Hippocampal formation (tissue), 2 donors: ENCODE data around the gene CRMP1.

Experiments used
- DNase-seq, 2 donors: peaks; one replicate each; lab custom pipeline; 2025; lab: John Stamatoyannopoulos, UW

Gene CRMP1

GRCh38 chr4:5888222-5889001 is 4.5 kb downstream of the CRMP1 start:
- no peak for DNase-seq

GRCh38 chr4:5887361-5888221 is 5.3 kb downstream of the CRMP1 start:
- DNase-seq = no peak

GRCh38 chr4:5887011-5887360 is 5.9 kb downstream of the CRMP1 start:
- no peak for DNase-seq

GRCh38 chr4:5885733-5886132 is 7.2 kb downstream of the CRMP1 start:
- DNase-seq = no peak

GRCh38 chr4:5884796-5885195 is 8.1 kb downstream of the CRMP1 start:
- DNase-seq = no peak

GRCh38 chr4:5883916-5884315 is 9.0 kb downstream of the CRMP1 start:
- no peak for DNase-seq

- no peak for DNase-seq
Measured at GRCh38 chr4:5882947-5883346, 9.9 kb downstream of the CRMP1 start.

- no peak for DNase-seq
Measured at GRCh38 chr4:5881340-5881739, 11.5 kb downstream of the CRMP1 start.

- no peak for DNase-seq
Measured at GRCh38 chr4:5878359-5878758, 14.5 kb downstream of the CRMP1 start.

- DNase-seq = no peak
Measured at GRCh38 chr4:5877392-5877791, 15.5 kb downstream of the CRMP1 start.

- DNase-seq = peak in 1 of 2 donors; percentile 58
Measured at GRCh38 chr4:5874811-5875449, 18.0 kb downstream of the CRMP1 start.

- DNase-seq = no peak
Measured at GRCh38 chr4:5870701-5871100, 22.2 kb downstream of the CRMP1 start.

- no peak for DNase-seq
Measured at GRCh38 chr4:5869966-5870619, 22.8 kb downstream of the CRMP1 start.

- DNase-seq = no peak
Measured at GRCh38 chr4:5867866-5868265, 25.0 kb downstream of the CRMP1 start.

- DNase-seq = no peak
Measured at GRCh38 chr4:5866841-5867813, 25.8 kb downstream of the CRMP1 start.

GRCh38 chr4:5865896-5866599 is 26.8 kb downstream of the CRMP1 start:
- DNase-seq = no peak

- no peak for DNase-seq
Measured at GRCh38 chr4:5863461-5864113, 29.3 kb downstream of the CRMP1 start.

- DNase-seq = peak in 1 of 2 donors; percentile 49
Measured at GRCh38 chr4:5858020-5858769, 34.7 kb downstream of the CRMP1 start.

- DNase-seq = no peak
Measured at GRCh38 chr4:5857199-5857598, 35.7 kb downstream of the CRMP1 start.
